Stomach smooth muscle (tissue), 2 donors: ENCODE measurements around the gene CNST.

Source experiments
- H3K27ac ChIP-seq: one replicate; pipeline ENCODE4 v1.7.0; 2013; ENCODE audit warnings: mild to moderate bottlenecking, low read length, inconsistent platforms
- H3K27me3 ChIP-seq, 2 donors: one replicate each; pipeline ENCODE4 v1.7.0; 2013; ENCODE audit warnings: low read length in 2 of 2; ENCODE audit not compliant: insufficient read depth in 2 of 2, control insufficient read depth in 1 of 2
- H3K36me3 ChIP-seq, 2 donors: one replicate each; pipeline ENCODE4 v1.7.0; 2013; ENCODE audit warnings: low read length in 2 of 2; ENCODE audit not compliant: control insufficient read depth in 2 of 2, insufficient read depth in 2 of 2
- H3K4me1 ChIP-seq: one replicate; pipeline ENCODE4 v1.7.0; 2013; ENCODE audit warnings: low read length; ENCODE audit not compliant: control insufficient read depth, insufficient read depth
- H3K4me3 ChIP-seq, 2 donors: one replicate each; pipeline ENCODE4 v1.7.0; 2013; ENCODE audit warnings: low read length in 2 of 2
- H3K9ac ChIP-seq, 2 donors: one replicate each; pipeline ENCODE4 v1.7.0; 2013; ENCODE audit warnings: low read length in 2 of 2, mild to moderate bottlenecking in 1 of 2
- H3K9me3 ChIP-seq, 2 donors: one replicate each; pipeline ENCODE4 v1.7.0; 2013; ENCODE audit warnings: low read length in 2 of 2; ENCODE audit not compliant: control insufficient read depth in 2 of 2
- donor health status: healthy.
- donor health status: Pancreatic carcinoma.

Gene CNST

GRCh38 chr1:246573491-246573890, 7.2 kb downstream of the CNST start:
- Histone ChIP-seq H3K9ac (no peak overlapping the region), H3K4me3 (no peak overlapping the region), H3K27me3 (no peaks in the 10 kb centered on the region), H3K27ac (no peak overlapping the region), H3K36me3 (no peaks in the 10 kb centered on the region), H3K9me3 (no peaks in the 10 kb centered on the region), H3K4me1 (peaks cover 5% of the 10 kb centered on the region)

DNA sequence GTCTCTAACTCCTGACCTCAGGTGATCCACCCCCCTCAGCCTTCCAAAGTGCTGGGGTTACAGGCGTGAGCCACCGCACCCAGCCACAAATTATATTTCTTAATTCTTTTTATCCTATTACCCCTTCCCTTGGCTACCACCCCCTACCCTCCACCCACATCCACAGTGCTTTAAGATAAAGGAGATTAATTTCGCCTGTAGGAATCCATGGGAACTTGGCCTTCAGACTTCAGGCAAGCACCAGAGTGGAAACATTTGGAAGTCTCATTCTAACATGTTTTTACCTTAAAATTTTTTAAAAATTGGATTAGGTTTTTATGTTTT, 10.4 kb downstream of the CNST start:
- Histone ChIP-seq H3K4me3 (no peak overlapping the region), H3K36me3 (no peaks in the 10 kb centered on the region), H3K4me1 (peaks cover 9% of the 10 kb centered on the region), H3K27me3 (no peaks in the 10 kb centered on the region), H3K27ac (no peak overlapping the region), H3K9me3 (no peaks in the 10 kb centered on the region), H3K9ac (no peak overlapping the region)

DNA sequence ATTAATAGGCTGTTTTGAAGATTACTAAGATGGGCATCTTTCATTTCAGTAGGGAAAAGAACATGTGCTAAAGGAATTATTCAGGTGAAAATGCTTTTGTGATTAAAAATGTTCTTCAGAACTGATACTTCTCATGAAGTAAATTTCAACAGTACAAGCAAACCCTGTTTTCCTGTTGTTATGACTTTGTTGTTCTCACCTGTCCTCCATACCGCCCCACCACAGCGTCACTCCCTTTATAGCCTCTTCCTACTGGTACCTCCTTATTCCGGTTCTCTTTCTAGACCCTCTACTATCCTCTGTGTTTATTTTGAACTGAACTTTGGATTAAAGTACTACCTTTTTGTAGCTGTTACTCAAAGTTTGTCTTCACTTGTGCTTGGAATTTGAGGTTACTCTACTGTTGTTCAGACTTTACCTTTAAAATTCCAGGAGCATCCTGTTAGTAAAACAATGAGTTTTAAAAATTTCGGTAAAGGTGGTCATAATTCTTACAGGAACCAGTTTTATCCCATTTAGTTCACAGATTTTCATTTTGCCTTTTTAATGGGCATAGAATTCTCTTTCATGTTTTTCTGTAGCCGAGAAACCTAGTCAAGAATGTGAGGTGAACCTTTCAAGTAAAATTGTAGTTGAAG, 10.9 kb downstream of the CNST start:
- Histone ChIP-seq H3K27ac (no peak overlapping the region), H3K27me3 (no peaks in the 10 kb centered on the region), H3K4me3 (no peak overlapping the region), H3K9me3 (no peaks in the 10 kb centered on the region), H3K36me3 (no peaks in the 10 kb centered on the region), H3K9ac (no peak overlapping the region), H3K4me1 (peaks cover 9% of the 10 kb centered on the region)

DNA sequence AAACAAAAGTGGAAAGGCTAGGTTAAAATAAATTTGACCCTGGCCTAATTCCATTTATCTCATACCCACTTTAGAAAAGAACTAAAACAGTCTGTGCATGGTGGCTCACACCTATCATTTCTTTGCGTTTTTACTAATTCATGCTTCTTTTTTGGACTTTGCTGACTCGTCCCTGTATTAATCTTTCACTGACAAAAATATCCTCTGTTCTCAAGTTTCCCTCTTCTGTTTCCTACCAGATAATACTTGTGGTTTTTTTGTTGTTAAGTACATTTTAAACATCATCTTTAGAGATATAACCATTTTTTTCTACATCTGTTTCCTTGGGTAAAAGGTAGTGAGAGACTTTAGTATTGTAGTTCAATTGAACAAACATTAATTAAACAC, 11.5 kb downstream of the CNST start:
- Histone ChIP-seq H3K9me3 (no peaks in the 10 kb centered on the region), H3K4me1 (peaks cover 9% of the 10 kb centered on the region), H3K4me3 (no peak overlapping the region), H3K27ac (no peak overlapping the region), H3K36me3 (no peaks in the 10 kb centered on the region), H3K9ac (no peak overlapping the region), H3K27me3 (no peaks in the 10 kb centered on the region)

DNA sequence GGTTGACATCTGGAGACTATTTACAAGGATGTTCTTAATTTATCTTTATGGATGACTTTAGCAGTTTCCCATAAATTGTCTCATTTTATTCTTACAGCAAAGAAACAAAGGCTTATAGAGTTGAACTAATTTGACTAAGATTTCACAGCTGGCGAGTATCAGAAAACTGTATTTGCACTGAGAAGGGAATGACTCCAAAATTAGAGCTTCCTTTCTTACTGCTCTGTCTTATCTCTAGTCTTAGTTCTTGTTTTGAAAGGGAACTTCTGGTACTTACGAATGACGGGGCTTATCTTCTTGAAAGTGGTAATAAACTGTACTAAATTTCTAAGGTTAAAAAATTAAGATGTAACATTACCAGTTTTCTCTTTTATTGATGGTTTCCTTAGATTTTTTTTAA, 13.6 kb downstream of the CNST start:
- Histone ChIP-seq H3K27ac (no peak overlapping the region), H3K9me3 (no peaks in the 10 kb centered on the region), H3K36me3 (no peaks in the 10 kb centered on the region), H3K4me1 (peaks cover 14% of the 10 kb centered on the region), H3K27me3 (no peaks in the 10 kb centered on the region), H3K9ac (no peak overlapping the region), H3K4me3 (no peak overlapping the region)

DNA sequence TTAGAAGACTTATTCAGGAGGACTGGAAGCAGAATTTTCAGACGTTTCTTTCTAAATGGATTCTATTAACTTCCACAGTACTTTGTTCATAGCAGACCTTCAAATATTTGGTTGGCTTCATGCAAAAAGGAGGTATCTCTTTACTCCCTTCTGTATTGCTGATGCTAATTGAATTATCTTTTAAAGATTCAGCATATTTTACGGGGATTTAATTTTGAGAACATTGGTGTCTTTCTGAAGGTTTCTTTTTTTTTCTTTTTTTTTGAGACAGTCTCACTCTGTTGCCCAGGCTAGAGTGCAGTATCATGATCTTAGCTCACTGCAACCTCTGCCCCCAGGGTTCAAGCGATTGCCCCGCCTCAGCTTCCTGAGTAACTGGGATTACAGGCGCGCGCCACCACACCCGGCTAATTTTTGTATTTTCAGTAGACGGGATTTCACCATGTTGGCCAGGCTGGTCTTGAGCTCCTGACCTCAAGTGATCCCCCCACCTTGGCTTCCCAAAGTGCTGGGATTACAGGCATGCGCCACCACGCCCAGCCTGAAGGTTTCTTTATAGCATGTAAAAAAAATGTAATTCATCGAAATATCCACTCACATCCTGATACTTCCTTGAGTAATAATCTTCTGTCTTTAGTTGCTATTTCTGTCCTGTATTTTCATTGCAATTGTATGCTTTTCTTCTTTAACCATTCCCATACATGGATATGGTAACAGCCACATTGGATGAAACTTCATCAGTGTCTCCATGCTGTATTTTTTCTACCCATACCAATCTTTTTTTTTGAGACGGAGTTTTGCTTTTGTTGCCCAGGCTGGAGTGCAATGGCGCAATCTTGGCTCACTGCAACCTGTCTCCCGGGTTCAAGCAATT, 14.5 kb downstream of the CNST start:
- Histone ChIP-seq H3K27ac (peak overlapping the region; percentile 56), H3K27me3 (no peaks in the 10 kb centered on the region), H3K4me1 (peaks cover 16% of the 10 kb centered on the region), H3K4me3 (no peak overlapping the region), H3K9ac (no peak overlapping the region), H3K36me3 (no peaks in the 10 kb centered on the region), H3K9me3 (no peaks in the 10 kb centered on the region)

DNA sequence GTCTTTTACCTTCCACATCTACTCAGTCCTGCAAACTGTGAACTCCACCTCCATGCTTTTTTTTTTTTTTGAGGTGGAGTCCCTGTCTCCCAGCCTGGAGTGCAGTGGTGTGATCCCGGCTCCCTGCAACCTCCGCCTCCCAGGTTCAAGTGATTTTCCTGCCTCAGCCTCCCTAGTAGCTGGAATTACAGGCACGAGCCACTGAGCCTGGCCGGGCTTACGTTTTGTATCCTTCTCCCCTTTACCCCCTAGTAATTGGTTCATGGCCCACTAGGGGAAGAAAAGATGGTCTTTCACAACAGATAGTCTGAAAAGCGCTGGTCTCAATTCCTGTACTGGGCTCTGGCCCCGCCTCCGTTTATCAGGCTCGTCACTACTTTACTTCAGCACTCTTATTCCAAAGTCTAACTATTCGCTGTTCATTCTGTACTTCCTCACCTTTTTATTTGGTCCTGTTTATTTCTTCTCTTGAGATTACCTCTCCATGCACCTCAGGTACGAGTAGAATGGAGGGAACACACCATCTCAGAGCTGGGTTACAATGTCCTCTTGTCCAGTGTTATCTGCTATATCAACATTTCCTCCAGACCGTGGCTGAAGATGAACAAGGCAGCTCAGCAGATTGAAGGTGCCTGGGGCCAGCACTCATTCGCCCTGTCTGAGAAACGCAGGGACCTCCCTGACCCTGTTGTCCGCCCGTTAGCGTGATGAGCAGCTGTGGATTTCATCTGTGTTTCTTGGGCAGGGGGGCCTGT, 16.2 kb downstream of the CNST start:
- no peak overlapping the region for H3K9ac ChIP-seq
- no peaks in the 10 kb centered on the region for H3K9me3 ChIP-seq
- H3K4me3 ChIP-seq = no peak overlapping the region
- H3K27ac ChIP-seq = peak overlapping the region; percentile 7
- peaks cover 16% of the 10 kb centered on the region for H3K4me1 ChIP-seq
- no peaks in the 10 kb centered on the region for H3K36me3 ChIP-seq
- no peaks in the 10 kb centered on the region for H3K27me3 ChIP-seq

GRCh38 chr1:246583056-246583440, 16.8 kb downstream of the CNST start:
- no peaks in the 10 kb centered on the region for H3K27me3 ChIP-seq
- H3K27ac ChIP-seq = peak overlapping the region; percentile 7
- H3K9ac ChIP-seq = no peak overlapping the region
- peaks cover 16% of the 10 kb centered on the region for H3K4me1 ChIP-seq
- no peaks in the 10 kb centered on the region for H3K36me3 ChIP-seq
- H3K9me3 ChIP-seq = no peaks in the 10 kb centered on the region
- H3K4me3 ChIP-seq = no peak overlapping the region

GRCh38 chr1:246583448-246584185, 17.4 kb downstream of the CNST start:
- H3K4me3 ChIP-seq = no peak overlapping the region

DNA sequence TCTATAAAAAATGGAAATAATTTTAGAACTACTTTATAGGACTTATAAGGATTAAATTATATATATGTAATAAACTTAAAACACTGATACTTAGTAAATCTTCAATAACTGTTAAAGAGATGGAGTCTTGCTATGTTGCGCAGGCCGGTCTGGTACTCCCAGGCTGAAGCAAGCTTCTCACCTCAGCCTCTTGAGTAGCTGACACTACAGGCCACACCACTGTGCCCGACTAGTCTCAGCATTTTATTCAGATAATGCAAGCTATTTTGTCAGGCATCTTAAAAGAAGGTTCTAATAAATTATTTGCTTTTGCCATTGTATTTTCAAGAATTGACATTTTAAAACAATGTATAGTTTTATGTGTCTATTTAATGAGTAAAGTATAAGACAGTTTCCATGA, 20.8 kb downstream of the CNST start:
- Histone ChIP-seq H3K36me3 (peaks cover 0 to 3% of the 10 kb centered on the region in 2 donors), H3K4me1 (peaks cover 6% of the 10 kb centered on the region), H3K9me3 (no peaks in the 10 kb centered on the region), H3K9ac (no peak overlapping the region), H3K27me3 (no peaks in the 10 kb centered on the region), H3K4me3 (no peak overlapping the region), H3K27ac (peak overlapping the region; percentile 3)

More at GRCh38 chr1:246583448-246584185, 17.4 kb downstream of the CNST start:
- Histone ChIP-seq H3K27ac (peak overlapping the region; percentile 7), H3K36me3 (no peaks in the 10 kb centered on the region), H3K9ac (no peak overlapping the region), H3K4me1 (peaks cover 13% of the 10 kb centered on the region), H3K9me3 (no peaks in the 10 kb centered on the region), H3K27me3 (no peaks in the 10 kb centered on the region)
